IPS DF 6.9 (cell line): ENCODE results near the gene FALEC.
"Not testable (repeated sequence)": the region's sequence is repeated elsewhere in the genome, so short reads cannot be mapped to it uniquely, and the experiment has no call there.

Experiments
- DNase-seq: peaks from one replicate; pipeline ENCODE4 v3.0.0-alpha.2; 2013; ENCODE audit warnings: low read depth, low spot score
- H3K27ac ChIP-seq: one replicate; pipeline ENCODE4 v1.5.1; 2013; ENCODE audit warnings: low read length, control low read depth
- H3K27me3 ChIP-seq: 2 replicates; pipeline ENCODE4 v1.6.1; 2013; ENCODE audit warnings: mild to moderate bottlenecking, low read length; ENCODE audit not compliant: control insufficient read depth, insufficient read depth
- H3K36me3 ChIP-seq: 2 replicates; pipeline ENCODE4 v1.6.1; 2013; ENCODE audit warnings: low read length; ENCODE audit not compliant: control insufficient read depth, insufficient read depth
- H3K4me1 ChIP-seq: 2 replicates; pipeline ENCODE4 v1.6.1; 2013; ENCODE audit warnings: low read length; ENCODE audit not compliant: control insufficient read depth, insufficient read depth
- H3K4me3 ChIP-seq: 2 replicates; pipeline ENCODE4 v1.5.1; 2013; ENCODE audit warnings: mild to moderate bottlenecking, low read length
- H3K9me3 ChIP-seq: 2 replicates; pipeline ENCODE4 v1.6.1; 2013; ENCODE audit warnings: low read length, inconsistent platforms; ENCODE audit not compliant: control insufficient read depth, insufficient read depth
- WGBS: extraction: QIAGEN DNeasy Blood & Tissue Kit; methylation state at CpG from one replicate; pipeline ENCODE4 v1.1.7; 2013; ENCODE audit warnings: mixed read lengths, missing lambda C conversion rate; ENCODE audit not compliant: insufficient read length, insufficient coverage; 5-methylcytosine and 5-hydroxymethylcytosine counted together

Gene FALEC

GRCh38 chr1:150579945-150580642 is 64.5 kb downstream of the FALEC start:
- Histone ChIP-seq H3K4me3 (peak overlapping the region; percentile 37; the same call in 1 of the 2 replicates), H3K4me1 (no peaks in the 10 kb centered on the region), H3K27me3 (no peaks in the 10 kb centered on the region), H3K27ac (no peak overlapping the region), H3K9me3 (no peaks in the 10 kb centered on the region), H3K36me3 (peaks cover 6% of the 10 kb centered on the region; the same call in 1 of the 2 replicates)
- no peak for DNase-seq
- no CpG with 5 or more reads among the region's 15 CpGs for WGBS

- not testable (repeated sequence) for H3K36me3 ChIP-seq, H3K4me1 ChIP-seq, H3K9me3 ChIP-seq, DNase-seq, H3K27me3 ChIP-seq, H3K4me3 ChIP-seq, H3K27ac ChIP-seq
- WGBS = no CpG with 5 or more reads among the region's 3 CpGs
These were observed 65.4 kb downstream of the FALEC start for GRCh38 chr1:150580966-150581365.

GRCh38 chr1:150581437-150581836 is 65.9 kb downstream of the FALEC start:
- not testable (repeated sequence) for H3K36me3 ChIP-seq, H3K9me3 ChIP-seq, H3K4me1 ChIP-seq, H3K27me3 ChIP-seq, H3K27ac ChIP-seq, H3K4me3 ChIP-seq, DNase-seq
- no CpG with 5 or more reads among the region's 7 CpGs for WGBS

GRCh38 chr1:150581962-150582361 is 66.4 kb downstream of the FALEC start:
- not testable (repeated sequence) for H3K27me3 ChIP-seq, H3K4me1 ChIP-seq, H3K27ac ChIP-seq, DNase-seq, H3K36me3 ChIP-seq, H3K9me3 ChIP-seq, H3K4me3 ChIP-seq
- WGBS = no CpG with 5 or more reads among the region's 14 CpGs

- no peak overlapping the region for H3K27ac ChIP-seq
- WGBS = no CpG with 5 or more reads among the region's 2 CpGs
These were observed 66.8 kb downstream of the FALEC start for GRCh38 chr1:150582371-150582770.

More at GRCh38 chr1:150582371-150582770, 66.8 kb downstream of the FALEC start:
- no peaks in the 10 kb centered on the region for H3K27me3 ChIP-seq
- H3K4me1 ChIP-seq = no peaks in the 10 kb centered on the region
- H3K4me3 ChIP-seq = no peak overlapping the region
- DNase-seq = no peak
- H3K36me3 ChIP-seq = no peaks in the 10 kb centered on the region
- H3K9me3 ChIP-seq = no peaks in the 10 kb centered on the region
